ENCODE data around the gene WIPF1. TPM values are rescaled to one million over a fixed set of nuclear protein-coding genes. Genes with fewer than 3 reads are reported as not detected.

The WIPF1 gene
- polyA plus RNA-seq, 1 donor (not counting 4 experiments of a cell fraction or from before 2014, with no cell fraction given), result 0.16 TPM

DNA sequence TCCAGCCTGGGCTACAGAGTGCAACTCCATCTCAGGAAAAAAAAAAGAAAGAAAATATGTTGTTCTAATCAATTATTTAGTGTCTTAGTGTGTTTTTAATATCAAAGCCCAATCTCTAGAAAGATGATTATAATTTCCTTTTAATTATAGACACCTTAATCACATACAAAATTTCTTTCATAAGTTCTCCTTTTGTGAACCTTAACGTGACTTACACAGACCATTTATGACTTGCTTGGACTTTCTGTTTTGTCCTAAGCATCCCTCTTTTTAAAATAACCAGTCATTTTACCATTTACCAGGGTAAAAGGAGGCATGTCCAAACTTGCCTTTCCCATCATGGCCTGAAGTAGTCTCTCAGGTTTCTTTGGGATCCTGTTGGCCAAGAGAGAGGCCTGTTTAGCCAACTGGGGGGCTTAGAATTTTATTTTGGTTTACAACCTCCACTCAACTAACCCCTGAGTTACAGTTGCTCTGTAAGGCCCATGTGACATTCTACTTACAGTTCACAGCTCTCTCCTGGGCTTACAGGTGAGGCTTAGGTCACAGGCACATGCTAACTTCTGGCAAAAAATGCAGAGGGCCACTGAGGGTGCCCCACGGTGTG, 86.9 kb downstream of the WIPF1 start:
- Histone ChIP-seq H3K27ac (ENCODE audit: control insufficient read depth, insufficient read depth, low read length) (no peak overlapping the region), H4K20me1 (ENCODE audit: control insufficient read depth, extremely low read depth, insufficient read depth, low read length) (no peaks in the 10 kb centered on the region), H3K9me1 (ENCODE audit: control insufficient read depth, extremely low read depth, insufficient read depth, low read length) (no peaks in the 10 kb centered on the region), H3K27me3 (ENCODE audit: control insufficient read depth, extremely low read depth, insufficient read depth, low read length) (no peaks in the 10 kb centered on the region), H3K36me3 (ENCODE audit: control insufficient read depth in 2 of 2, extremely low read depth in 1 of 2, insufficient read depth in 2 of 2, low read length in 2 of 2) (no peaks in the 10 kb centered on the region), H3K79me2 (ENCODE audit: control insufficient read depth, insufficient read depth, low read length) (no peaks in the 10 kb centered on the region), H3K4me2 (ENCODE audit: control insufficient read depth, extremely low read depth, insufficient read depth, low read depth, low read length) (no peak overlapping the region), H3K9me3 (ENCODE audit: control insufficient read depth, low read depth, low read length) (peaks cover 2% of the 10 kb centered on the region), H3K4me1 (ENCODE audit: control insufficient read depth, extremely low read depth, insufficient read depth, low read length) (no peaks in the 10 kb centered on the region), H2AFZ (ENCODE audit: control insufficient read depth, low read length) (no peak overlapping the region), H3K9ac (ENCODE audit: control insufficient read depth, extremely low read depth, insufficient read depth, low read length) (no peak overlapping the region), H3K4me3 (ENCODE audit: control insufficient read depth in 2 of 3, extremely low read depth in 1 of 3, insufficient read depth in 2 of 3, low read depth in 1 of 3, low read length in 3 of 3) (no peak overlapping the region)
- dilution Hi-C loops (cut with MboI; ENCODE audit: extremely low pct_ligation_motif_present, low sequenced_read_pairs), result no loop called here
- no peak for DNase-seq (ENCODE audit: low read depth, low spot score)
- FAIRE-seq, result no peak
- TF ChIP-seq, protein P1, sequence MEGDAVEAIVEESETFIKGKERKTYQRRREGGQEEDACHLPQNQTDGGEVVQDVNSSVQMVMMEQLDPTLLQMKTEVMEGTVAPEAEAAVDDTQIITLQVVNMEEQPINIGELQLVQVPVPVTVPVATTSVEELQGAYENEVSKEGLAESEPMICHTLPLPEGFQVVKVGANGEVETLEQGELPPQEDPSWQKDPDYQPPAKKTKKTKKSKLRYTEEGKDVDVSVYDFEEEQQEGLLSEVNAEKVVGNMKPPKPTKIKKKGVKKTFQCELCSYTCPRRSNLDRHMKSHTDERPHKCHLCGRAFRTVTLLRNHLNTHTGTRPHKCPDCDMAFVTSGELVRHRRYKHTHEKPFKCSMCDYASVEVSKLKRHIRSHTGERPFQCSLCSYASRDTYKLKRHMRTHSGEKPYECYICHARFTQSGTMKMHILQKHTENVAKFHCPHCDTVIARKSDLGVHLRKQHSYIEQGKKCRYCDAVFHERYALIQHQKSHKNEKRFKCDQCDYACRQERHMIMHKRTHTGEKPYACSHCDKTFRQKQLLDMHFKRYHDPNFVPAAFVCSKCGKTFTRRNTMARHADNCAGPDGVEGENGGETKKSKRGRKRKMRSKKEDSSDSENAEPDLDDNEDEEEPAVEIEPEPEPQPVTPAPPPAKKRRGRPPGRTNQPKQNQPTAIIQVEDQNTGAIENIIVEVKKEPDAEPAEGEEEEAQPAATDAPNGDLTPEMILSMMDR (optimal IDR thresholded peaks at IDR 0.05 in 1 of 3, IDR thresholded peaks at IDR 0.05 in 1 of 3, conservative IDR thresholded peaks at IDR 0.05 in 1 of 3; ENCODE audit: extremely low read depth in 1 of 3, insufficient read depth in 2 of 3, low read length in 3 of 3), result no peak
- TF ChIP-seq EZH2 (IDR thresholded peaks at IDR 0.05; ENCODE audit: low read length), result no peak

Small RNA genes within 50 kb of the gene (small RNA-seq; reads per million reads assigned to genes)
- 0 to 0.25 (median 0) reads per million in 3 experiments for gene RNU6-5P (ENCODE audit: insufficient read length in 3 of 3, low read depth in 3 of 3, low replicate concordance in 1 of 3)

Other genes starting within 250 kb of the WIPF1 start
- 12.8 to 18.6 TPM (median 13.9 TPM) in 3 replicates for gene SCRN3, start 202.1 kb downstream of the WIPF1 start, polyA plus RNA-seq
- 9.7 to 22.0 TPM (median 15.7 TPM) in 3 replicates for gene GPR155, start 110.8 kb downstream of the WIPF1 start, polyA plus RNA-seq
- gene CHRNA1, start 166.7 kb upstream of the WIPF1 start, polyA plus RNA-seq, result 0.05 TPM in 1 of 3 replicates, not detected in the others

All from keratinocyte (primary cell).